Epithelial cell of esophagus (primary cell): Measurements from ENCODE around the gene CA11.

ENCODE experiments used
- DNase-seq: peaks from one replicate; pipeline ENCODE4 v3.0.0; 2010; ENCODE audit warnings: low read depth
- H3K4me3 ChIP-seq: 2 replicates; pipeline ENCODE4 v1.5.1; 2011; ENCODE audit warnings: mild to moderate bottlenecking, low read length, control low read depth
- TF ChIP-seq, protein P1 (sequence below): IDR thresholded peaks from 2 replicates; pipeline ENCODE4 v1.5.1; 2011; ENCODE audit warnings: low read depth, mild to moderate bottlenecking, low read length, control low read depth, inconsistent platforms; ENCODE audit not compliant: insufficient read depth; ENCODE audit errors: missing control alignments

Gene CA11

DNA sequence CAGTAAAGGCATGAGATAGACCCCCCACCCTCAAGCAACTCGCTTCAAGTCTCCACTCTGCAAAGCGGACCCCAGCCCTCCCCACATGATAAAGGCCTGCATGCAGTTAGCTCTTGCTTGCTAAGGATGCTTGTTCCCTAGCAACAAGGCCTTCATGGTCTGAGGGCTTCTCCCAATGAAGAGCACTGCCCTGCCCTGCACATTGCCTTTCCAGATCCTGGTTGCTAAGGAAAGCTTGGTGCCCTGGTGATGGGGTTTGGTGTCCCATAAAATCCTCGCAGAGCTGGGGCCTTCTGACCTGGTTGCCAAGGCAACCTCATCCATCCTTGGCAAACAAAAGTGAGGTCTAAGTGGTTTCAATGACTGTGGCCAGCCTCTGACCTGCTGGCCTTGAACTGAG lies 14.8 kb downstream of the CA11 start:
- no peak for DNase-seq
- no peak overlapping the region for H3K4me3 ChIP-seq
- TF ChIP-seq, protein P1, sequence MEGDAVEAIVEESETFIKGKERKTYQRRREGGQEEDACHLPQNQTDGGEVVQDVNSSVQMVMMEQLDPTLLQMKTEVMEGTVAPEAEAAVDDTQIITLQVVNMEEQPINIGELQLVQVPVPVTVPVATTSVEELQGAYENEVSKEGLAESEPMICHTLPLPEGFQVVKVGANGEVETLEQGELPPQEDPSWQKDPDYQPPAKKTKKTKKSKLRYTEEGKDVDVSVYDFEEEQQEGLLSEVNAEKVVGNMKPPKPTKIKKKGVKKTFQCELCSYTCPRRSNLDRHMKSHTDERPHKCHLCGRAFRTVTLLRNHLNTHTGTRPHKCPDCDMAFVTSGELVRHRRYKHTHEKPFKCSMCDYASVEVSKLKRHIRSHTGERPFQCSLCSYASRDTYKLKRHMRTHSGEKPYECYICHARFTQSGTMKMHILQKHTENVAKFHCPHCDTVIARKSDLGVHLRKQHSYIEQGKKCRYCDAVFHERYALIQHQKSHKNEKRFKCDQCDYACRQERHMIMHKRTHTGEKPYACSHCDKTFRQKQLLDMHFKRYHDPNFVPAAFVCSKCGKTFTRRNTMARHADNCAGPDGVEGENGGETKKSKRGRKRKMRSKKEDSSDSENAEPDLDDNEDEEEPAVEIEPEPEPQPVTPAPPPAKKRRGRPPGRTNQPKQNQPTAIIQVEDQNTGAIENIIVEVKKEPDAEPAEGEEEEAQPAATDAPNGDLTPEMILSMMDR, result no peak

DNA sequence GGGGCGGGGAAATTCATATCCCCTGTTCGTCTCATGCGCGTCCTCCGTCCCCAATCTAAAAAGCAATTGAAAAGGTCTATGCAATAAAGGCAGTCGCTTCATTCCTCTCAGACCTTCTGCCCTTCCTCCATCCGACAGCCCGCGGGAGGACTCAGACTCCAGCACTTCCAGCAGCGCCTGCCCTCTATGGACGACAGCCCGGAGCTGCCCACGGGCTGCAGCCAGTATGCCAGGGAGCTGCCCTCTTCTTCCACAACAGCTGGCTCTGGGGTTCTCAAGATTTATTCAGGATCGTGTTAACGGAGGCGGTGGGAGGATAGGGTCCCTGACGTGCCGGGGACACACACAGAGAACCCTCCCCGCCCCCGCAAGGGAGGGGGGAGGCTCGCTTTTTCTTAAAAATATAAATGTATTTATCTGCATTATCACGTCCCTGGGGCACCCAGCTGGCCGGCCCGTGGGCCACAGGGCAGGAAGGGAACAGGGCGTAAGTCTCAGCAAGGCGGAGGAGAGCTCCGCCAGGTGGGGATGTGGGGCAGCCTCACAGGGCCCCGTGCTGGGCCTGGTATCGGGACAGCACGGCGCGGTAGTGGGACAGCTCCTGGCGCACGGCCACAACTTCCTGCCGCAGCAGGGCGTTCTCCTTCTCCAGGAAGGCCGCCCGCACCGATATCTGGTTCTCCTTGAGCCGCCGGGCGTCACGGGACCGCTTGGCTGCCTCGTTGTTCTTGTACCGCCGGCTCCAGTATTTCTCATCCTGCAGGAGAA lies 15.5 kb downstream of the CA11 start:
- no peak overlapping the region for H3K4me3 ChIP-seq
- peak; percentile 37 for DNase-seq
- TF ChIP-seq, protein P1, result peak; percentile 1

DNA sequence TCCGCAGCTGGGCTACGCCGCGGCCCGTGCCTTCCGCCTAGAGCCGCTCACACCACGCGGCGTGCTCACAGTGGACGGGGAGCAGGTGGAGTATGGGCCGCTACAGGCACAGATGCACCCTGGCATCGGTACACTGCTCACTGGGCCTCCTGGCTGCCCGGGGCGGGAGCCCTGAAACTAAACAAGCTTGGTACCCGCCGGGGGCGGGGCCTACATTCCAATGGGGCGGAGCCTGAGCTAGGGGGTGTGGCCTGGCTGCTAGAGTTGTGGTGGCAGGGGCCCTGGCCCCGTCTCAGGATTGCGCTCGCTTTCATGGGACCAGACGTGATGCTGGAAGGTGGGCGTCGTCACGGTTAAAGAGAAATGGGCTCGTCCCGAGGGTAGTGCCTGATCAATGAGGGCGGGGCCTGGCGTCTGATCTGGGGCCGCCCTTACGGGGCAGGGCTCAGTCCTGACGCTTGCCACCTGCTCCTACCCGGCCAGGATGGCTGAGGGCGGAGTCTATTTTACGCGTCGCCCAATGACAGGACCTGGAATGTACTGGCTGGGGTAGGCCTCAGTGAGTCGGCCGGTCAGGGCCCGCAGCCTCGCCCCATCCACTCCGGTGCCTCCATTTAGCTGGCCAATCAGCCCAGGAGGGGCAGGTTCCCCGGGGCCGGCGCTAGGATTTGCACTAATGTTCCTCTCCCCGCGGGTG lies 16.2 kb downstream of the CA11 start:
- peak; percentile 59 for DNase-seq
- TF ChIP-seq, protein P1, result no peak
- H3K4me3 ChIP-seq, result no peak overlapping the region

DNA sequence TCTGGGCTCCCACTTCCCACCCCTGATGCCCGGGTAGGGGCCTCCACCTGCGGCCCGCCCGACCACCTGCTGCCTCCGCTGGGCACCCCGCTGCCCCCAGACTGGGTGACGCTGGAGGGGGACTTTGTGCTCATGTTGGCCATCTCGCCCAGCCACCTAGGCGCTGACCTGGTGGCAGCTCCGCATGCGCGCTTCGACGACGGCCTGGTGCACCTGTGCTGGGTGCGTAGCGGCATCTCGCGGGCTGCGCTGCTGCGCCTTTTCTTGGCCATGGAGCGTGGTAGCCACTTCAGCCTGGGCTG lies 16.7 kb downstream of the CA11 start:
- no peak overlapping the region for H3K4me3 ChIP-seq
- DNase-seq, result no peak
- TF ChIP-seq, protein P1, result no peak

DNA sequence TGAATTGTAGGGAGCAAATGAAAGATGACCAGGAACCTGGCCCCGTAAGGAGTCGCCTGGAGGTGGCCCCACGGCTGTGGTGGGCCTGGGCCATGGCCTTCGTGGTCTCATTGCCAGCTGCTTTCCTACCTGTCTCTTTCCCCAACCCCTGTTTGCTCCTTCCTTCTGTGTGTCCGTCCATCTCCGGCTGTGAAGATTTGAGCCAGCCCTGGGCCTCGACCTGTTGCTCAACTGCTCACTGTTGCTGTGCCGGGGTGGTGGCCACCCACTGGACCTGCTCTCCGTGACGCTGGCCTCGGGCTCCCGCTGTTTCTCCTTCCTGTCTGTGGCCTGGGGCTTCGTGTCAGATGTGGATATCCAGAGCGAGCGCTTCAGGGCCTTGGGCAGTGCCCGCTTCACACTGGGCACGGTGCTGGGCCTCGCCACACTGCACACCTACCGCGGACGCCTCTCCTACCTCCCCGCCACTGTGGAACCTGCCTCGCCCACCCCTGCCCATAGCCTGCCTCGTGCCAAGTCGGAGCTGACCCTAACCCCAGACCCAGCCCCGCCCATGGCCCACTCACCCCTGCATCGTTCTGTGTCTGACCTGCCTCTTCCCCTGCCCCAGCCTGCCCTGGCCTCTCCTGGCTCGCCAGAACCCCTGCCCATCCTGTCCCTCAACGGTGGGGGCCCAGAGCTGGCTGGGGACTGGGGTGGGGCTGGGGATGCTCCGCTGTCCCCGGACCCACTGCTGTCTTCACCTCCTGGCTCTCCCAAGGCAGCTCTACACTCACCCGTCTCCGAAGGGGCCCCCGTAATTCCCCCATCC lies 17.3 kb downstream of the CA11 start:
- no peak for DNase-seq
- TF ChIP-seq, protein P1, result no peak
- no peak overlapping the region for H3K4me3 ChIP-seq

DNA sequence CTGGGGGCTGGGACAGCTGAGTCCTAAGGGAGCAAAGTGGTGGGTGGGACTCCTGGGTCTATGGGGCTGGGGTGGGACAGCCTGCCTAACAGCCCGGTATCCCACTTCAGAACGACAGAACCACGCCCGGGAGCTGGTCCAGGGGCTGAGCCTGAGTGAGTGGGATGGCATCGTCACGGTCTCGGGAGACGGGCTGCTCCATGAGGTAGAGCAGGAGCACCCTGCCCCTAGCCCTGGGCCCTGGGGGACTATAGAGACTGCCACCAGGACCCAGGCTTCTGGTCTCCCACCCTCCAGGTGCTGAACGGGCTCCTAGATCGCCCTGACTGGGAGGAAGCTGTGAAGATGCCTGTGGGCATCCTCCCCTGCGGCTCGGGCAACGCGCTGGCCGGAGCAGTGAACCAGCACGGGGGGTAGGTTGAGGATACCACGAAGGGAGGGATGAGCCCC lies 18.1 kb downstream of the CA11 start:
- no peak for DNase-seq
- H3K4me3 ChIP-seq, result no peak overlapping the region
- TF ChIP-seq, protein P1, result no peak
